Measurements from ENCODE around the gene ASTN2.

The ASTN2 gene

DNA sequence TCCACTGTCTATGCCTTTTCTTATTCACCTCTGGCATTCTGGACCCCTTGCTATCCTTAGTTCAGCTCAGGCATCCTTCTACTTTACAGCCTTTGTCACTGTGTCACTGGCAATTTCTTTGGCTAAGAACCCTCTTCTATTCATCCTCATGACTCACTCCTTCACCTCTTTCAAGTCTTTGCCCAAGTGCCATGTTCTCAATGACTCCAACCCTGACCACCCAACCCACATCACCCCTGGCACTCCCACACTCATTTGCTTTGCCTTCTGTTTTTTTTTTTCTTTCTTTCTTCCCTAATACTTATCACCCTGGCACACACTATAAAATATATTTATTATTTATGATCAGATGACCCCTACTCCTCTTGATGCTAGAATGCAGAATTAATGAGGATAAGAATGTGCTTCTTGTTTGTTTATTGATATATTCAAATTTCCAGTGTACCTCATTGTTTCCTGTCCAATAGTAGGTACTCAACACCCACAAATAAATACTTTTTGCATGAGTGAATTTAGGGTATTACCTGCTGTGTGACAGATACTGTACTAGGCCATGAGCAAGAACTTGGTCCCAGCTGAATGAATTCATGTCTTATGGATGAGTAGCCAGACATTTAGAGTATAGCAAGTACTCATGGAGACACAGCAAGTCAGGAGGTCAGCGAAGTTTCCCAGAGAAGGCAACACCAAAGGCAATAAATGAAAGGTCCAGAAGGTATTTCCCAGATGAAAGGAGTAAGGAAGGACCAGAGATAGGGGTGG, 1025.1 kb downstream of the ASTN2 start:
- FAIRE-seq, result no peak

DNA sequence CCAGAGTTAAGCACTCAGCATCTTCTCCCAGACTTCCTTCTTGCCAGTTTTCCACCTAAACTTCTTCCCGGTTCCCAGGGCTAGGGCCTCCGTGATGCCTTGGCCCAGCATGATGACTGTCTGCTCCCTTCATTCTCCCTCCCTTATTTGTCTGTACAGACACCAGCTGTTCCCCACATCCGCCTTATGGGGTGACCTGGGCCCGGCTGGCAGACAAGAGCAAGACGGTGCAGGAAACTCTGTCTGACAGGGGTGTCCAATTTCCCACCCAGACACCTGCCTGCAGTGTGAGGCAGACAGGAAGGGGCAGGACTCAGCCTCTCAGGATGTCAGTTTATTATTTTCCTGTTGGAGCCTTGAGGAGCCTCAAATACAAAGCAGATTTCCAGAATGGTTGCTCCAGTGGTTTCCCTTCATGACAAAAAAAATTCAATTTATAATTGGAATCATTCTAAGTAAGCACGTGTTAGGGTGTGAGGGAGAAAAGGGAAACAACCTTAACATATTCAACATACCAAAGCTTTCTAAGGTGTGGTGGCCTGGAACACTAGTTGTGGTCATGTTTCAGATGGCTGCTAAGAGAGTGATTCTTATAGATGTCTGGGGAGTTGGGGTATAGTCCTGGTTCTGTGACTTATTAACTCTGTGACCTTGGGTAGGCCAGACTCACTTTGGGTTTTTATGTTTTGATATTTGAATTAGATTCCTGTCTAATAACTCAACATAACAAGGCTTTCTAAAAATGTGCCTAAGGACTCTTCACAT, 1026.7 kb downstream of the ASTN2 start:
- no peak for FAIRE-seq

DNA sequence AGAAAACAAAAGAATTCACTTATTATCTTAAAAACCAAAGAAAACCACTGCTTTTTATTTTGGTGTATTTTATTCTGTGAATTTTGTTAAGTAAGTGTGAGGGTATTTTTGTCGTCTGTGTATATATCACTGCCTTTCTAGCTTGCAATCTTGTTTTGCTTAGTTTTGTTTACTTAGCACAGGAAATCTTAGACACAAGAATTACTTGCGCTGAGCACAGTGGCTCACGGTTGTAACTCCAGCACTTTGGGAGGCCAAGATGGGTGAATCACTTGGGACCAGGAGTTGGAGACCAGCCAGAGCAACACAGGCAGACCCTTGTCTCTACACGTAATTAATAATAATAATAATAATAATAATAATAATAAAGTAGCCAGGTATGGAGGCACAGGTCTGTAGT, 1030.9 kb downstream of the ASTN2 start:
- FAIRE-seq, result no peak

DNA sequence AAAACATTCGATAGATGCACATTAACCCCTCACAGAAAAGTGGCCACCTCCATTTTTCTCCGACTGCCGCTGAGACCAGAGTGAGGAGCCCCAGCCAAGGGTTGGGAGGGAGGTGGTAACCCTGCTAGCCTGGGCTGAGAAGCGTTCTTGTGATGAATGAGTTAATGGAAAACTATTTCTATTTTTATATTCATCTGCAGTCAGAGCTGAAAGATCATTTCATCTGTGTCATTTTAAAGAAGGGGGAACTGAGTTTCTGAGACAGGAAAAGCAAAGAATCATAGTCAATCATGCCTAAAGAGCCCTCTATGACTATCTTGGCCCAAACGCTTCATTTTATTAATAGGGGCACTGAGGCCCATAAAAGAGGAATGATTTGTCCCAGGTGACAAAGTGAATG, 1031.7 kb downstream of the ASTN2 start:
- FAIRE-seq, result no peak

DNA sequence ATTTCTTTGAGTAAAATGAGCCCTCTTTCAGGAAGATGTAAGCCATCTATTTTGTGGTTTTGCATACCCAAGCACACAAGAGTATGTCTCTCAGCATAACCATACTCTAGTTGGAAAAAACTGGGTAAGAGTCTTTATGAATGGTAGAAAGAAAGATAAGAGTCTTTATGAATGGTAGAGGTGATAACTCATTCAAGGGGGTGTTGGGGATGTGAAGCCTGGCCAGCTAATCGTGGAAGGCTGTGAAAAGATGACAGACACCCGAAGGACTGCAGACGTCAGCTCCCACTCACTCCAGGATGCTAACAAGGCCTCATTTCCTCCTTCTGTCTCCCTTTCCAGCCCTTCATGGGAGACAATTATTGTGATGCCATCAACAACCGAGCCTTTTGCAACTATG, 1032.8 kb downstream of the ASTN2 start:
- no peak for FAIRE-seq

DNA sequence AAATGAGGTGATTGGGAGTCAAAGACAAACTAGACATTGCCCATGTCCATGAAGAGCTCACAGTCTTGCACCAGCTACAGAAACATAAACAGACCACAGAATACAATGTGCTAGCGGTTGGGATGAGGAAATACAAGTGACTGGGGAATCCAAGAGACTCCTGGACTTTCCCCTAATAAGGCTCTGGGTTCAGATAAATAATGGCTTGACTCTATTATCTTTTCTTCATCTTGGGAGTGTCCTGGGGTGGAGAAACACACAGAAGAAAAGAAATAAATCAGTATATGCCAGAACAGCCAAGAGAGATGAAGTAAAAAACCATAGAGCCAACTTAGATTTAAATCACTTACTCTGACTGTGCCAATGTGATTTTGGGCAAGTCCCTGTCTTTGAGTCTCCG, 1033.5 kb downstream of the ASTN2 start:
- no peak for FAIRE-seq

DNA sequence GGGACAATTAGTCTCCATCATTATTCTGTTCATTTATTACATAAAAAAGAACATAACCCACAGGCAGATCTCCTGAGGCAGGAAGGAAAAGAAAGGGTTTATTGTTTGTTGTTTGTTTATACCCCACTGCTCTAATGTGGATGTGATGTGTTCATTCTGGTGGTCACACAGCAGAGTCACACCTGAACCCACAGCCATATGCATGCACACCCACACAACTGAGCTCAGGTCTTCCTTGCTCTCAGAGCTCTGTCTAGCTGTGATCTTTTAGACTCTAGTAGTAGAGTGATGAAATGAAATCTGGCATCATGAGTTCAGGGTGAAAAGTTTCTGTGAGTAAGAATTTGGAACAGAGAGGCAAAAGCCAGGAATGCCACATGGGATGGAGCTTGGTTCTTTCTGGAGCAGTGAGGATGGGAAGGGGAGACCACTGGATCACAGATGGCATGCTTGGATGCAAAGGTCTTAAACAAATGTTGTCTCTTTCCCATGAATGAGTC, 1034.3 kb downstream of the ASTN2 start:
- no peak for FAIRE-seq

DNA sequence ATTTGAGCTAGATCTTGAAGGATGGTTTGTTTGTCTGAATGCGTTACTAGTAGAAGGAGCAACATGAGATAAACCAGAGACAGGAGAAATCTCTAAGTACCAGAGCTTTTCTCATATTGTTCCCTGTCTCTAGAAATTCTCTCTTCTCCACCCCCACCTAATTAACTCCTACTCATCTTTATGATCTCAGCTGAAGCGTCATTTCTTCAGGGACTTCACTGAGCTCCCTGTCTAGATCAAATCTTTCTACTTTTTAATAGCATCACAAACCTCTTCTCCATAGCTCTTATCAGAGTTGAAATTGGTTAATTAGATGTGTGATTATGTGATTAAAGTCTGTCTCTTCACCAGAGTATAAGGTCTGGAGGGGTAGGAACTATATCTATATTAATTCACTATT, 1035.0 kb downstream of the ASTN2 start:
- FAIRE-seq, result no peak

DNA sequence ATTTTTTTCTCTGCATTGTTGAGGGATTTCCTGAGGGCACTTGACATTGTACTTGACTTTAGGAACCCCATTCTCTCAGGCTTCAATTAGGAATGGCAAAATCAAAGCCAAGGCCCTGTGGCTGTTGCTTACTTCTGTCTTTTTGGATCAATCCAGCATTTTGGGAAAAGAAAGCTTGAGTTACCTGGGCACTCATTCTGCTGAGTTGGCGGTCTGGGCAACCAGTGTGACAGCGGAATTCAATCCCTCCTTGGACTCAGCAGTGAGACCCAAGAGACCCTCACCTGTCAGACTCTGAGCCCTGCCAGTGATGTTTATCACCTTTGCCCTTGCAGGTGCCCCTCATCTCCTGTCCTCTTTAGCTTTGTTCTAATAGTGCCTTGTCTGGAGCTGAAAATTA, 1036.0 kb downstream of the ASTN2 start:
- FAIRE-seq, result no peak

DNA sequence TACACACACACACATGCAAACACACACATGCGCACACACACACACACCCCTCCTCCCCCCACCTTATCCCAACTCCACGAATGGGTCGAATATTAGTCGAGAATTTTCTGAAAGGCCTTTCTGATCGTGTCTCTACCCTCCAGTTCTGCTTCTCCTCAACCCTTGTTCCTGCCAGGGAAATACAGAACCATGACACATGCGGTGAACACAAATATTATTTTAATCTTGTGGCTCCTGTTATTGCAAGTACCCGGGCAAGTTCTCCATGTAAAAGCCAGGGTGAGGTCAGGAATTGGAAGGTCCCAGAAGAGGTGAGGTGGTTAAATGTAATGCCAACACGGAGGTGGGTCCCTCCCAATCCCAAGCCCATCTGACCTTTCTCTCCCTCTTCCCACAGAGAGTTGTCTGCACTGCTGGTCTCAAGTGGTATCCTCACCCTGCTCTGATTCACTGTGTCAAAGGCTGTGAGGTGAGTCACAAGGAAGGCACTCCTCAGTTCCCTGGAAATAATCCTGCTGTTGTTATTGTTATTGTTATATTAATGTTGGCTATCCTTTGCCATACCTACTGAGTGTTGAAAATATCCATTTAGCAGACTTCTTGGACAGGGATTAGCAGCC, 1037.6 kb downstream of the ASTN2 start:
- FAIRE-seq, result no peak
